NCI-H526 (cell line): ENCODE data around the gene DENND1B.
A peak's percentile ranks its signal among the peaks of the same experiment; 100 is the strongest.
"Not testable (repeated sequence)": the region's sequence is repeated elsewhere in the genome, so short reads cannot be mapped to it uniquely, and the experiment has no call there.

Experiments used
- DNase-seq, 2 experiments: peaks; one replicate each; lab custom pipeline; 2025; lab: John Stamatoyannopoulos, UW

Gene DENND1B

DNA sequence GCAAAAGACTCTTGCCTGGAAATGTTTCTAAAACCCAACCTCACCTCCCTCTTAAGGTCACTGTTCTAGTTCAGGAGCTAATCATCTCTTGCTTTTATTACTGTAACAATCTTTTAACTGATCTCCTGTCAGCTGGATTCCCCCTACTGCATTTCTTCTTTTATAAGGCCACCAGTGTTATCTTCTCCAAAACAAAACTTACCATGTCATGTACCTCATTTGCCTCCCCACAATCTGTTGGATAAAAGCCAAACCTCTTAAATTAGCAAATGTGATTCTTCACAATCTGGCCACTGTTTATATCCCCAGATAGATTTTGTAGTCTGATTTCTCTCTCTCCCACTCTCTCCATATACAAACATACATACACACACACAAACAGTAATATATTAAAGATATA is 143.3 kb downstream of the DENND1B start:
- no peak for DNase-seq

DNA sequence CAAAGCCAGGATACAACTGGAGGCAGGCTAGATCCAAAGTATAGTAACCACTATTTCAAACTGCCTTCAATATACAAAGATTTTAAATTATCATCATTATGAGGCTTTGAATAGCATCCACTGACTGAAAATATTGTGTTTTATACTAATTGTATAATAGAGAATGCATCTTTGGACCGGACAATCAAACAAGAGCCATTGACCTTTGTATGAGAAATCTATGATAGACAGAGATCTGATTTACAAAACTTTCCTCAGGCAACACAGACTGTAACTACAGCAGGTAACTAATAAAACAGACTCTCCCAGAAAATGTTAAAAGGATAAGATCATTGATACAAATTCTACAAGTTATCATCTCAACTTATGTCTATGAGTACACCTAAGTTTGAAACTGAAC is 152.9 kb downstream of the DENND1B start:
- DNase-seq = no peak

DNA sequence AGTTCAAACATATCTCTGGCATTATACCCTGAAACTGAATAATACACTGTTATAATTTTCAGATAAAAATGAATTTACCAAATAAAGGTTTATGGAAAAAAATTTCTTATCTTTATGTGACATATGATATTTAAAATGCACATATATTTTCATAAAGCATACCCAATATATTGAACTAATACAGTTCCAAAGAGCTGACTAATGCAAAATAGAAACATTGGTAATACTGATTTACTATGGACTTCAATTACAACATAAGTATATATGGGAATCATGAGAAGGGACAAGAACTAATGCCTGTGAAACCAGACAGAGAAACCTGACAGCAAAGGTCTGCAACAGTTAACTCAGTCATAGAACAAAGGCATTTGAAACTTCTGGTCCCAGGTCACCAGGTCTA is 153.5 kb downstream of the DENND1B start:
- no peak for DNase-seq

DNA sequence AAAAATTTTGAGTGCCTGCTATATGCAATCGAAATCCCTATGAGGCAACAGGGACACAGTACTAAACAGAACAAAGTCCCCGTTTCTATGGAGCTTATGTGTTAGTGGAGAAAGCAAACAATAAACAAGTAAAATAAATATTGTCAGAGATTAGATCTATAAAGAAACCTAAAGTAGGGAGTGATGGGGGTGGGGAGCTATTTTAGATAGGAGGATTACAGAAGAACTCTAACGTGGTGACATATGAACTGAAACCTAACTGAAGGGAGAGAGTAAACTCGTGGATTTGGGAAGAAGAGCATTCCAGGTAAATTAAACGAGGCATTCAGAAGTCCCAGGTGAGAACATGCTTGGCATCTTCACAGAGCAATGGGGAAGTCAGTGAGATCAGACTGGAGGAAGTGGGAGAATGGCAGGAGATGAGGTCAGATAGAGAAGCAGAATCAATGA is 154.5 kb downstream of the DENND1B start:
- DNase-seq = no peak

DNA sequence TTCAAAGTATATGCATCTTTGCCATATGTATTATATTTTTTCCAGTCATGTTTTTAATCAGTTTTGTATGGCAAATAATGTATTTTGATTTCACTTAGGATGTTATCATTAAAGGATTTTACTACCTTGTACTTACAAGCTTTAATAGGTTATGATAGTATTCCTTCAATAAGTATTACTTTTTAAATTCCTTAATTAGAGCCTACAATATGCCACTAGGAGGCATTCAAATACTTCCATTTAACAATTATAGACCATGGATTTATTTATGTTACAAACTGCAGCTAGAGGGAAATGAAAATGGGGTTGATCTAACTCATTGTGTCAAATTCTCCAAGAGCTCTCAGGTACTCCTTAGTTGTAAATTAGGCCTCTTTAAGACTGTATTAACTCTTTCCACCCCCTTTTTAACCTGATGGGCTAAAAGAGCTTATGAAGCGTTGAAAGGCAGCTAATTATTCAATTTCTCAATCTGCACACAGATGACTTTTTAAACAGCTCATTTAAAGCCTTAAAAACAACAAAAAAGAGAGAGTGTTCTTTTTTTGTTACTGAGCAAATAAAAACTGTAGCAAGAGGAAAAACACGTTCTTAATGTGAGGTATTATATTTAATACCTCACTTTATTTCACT is 156.2 kb downstream of the DENND1B start:
- peak in 1 of 2 experiments; percentile 38 for DNase-seq

DNA sequence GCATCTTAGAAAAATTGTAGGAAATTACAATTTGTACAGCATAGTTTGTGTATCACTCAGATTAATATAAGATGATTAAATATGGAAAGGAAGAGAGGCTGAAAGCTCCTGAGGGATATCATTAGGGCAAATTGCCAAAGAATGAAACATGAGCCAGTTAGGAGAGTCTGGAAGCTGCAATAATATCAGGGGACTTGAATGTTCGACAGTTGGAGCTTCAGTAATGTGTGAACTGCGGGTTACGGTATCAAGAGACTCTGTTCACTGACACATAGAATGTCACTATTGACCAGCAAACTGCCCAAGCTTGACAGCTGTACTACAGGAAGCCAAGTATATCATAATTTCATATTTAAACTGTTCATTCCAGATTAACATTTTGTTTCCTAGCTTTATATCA is 157.2 kb downstream of the DENND1B start:
- DNase-seq = peak in 1 of 2 experiments; percentile 35

DNA sequence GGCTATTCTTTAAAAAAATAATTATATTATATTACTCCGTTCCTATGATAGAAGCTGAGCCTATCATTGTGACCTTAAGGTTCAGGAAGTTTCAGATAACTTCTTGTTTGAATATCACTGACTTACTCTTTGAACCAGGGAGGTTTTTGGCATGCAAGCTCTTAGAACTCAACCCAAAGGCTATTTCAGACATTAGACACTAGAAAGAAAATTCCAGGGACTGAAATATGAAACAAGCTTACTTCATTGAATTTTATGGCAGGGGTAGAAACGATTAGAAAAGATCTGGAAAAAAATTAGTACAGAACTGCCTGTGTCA is 159.6 kb downstream of the DENND1B start:
- no peak for DNase-seq

DNA sequence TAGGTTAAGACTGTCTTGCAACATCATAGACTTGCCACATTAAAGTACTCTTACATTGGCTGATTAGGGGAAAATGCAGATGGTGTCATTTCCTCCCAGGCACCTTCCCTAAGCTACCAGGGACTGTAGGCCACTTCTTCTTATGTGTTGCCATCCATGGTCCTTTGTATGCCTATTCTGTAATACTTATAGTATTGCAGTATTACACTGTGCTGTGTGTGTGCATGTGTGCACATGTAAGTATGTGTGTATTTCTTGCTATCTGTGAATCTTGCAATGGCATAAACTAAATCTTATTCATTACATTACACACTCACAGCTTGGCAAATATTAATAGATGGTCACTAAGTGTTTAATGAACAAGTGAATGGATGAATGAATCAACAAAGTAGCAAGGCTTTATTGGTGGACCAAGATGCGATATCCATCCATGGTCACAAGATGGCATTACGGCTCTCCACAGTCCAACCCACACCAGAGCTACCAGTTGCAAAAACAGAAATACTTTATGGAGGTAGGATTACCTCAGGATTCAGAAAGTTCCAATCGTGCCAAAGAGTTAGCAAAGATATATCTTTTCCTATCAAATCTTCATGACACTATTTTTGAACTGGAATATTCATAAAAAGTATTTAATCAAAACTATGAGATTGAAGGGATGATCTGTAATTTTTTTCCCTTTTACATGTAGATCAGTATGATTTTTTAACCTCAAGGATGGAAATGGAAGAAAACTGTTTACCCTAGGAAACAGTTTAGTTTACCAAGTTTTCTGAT is 160.2 kb downstream of the DENND1B start:
- DNase-seq = peak in 1 of 2 experiments; percentile 38

DNA sequence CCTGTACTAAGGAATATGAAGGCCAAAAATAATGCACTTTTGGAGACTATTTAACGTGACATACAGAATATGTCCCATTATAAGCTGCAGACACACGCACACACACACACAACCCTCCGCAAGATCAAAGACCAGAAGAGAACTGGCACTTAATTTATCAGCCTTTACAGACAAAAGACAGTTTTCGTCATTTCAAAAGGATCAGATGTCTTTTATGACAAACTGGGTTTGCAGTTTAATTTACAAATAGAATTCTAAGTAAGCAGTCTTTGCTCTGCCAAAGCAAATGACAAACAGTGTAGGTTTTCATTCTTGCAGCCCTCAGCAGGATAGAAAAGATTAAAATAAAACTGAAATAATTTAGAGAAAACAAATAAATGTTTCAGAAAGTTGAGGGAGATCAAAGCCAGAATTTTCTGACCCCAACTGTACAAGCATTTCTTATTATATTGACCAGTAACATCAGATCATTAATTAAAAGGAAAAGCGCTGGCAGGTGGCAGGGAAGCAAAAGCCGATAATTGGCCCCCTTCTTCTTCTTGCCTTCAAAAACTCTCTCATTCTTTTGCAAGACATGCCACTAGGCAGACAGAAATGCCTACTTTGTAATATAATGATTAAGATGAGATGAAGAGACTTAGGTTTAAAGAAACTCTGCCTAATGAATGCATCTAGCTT is 169.0 kb downstream of the DENND1B start:
- DNase-seq = no peak

DNA sequence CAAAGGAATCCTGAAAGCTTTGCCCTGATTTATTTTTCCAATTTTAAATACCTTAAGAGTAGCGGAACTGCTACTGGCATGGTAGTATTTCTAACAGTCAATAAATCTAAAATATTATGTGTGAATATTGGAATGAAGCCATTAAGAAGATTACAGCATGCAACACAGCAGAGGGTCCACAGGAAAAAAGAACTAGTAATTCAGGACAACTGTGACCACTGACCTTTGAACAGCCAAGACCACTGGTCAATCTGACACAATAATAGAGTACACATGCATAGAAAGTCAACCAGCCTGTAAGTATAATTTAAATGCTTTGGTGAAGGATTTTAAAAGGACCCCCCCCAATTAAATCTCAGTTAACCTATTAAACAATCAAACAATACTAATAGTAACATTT is 171.0 kb downstream of the DENND1B start:
- no peak for DNase-seq

DNA sequence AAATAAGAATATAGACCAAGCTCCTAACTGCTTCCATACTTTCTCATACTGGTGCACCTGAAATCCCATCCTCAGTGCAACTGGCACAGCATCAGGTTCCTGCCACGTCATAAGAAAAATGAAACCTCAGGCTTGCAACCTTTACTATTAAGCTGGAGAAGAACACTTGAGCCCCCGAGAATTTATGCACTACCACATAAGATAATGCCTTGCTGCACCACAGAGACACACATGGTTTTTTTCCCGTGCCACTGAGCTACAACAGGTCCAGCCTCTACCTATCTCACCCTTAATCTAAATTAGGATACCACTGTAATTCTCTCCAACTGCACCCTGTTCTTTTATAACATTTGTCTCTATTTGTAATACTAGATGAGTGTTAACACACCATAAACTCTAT is 174.5 kb downstream of the DENND1B start:
- DNase-seq = no peak

DNA sequence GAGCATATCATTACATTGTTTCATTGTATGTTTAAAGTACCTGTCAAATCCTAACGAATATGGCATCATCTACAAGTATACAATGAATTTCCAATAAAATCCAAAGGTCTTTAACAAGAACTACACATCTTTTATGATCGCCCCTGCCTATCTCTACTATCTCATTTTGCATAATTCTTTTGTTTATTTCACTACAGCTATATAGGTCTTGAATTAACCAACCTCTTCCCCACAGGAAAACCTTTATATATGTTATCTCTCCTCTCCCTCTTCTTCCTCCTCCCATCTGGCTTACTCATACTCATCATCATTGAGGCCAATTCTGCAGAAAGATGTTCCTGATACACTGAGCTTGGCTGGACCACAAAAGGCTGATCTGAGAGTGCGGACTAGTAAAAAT is 175.5 kb downstream of the DENND1B start:
- DNase-seq = no peak

DNA sequence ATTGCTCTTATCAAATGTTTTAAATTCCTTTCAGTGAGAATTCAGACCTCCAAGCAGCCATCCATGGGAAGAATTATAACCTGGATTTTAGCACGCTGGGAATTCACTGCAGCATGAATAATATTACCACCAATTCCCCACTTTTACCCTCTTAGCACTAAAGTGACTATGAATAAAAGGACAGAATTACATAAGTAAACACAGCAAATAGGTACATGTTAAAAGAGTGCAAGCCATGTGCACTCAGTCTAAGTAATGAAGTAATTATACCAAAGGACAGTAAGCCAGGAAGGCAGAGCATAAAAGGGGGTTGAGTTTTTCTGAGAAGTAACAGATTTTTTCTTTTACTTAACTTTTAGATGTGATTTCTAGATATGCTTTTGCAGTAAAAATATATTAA is 176.3 kb downstream of the DENND1B start:
- no peak for DNase-seq

DNA sequence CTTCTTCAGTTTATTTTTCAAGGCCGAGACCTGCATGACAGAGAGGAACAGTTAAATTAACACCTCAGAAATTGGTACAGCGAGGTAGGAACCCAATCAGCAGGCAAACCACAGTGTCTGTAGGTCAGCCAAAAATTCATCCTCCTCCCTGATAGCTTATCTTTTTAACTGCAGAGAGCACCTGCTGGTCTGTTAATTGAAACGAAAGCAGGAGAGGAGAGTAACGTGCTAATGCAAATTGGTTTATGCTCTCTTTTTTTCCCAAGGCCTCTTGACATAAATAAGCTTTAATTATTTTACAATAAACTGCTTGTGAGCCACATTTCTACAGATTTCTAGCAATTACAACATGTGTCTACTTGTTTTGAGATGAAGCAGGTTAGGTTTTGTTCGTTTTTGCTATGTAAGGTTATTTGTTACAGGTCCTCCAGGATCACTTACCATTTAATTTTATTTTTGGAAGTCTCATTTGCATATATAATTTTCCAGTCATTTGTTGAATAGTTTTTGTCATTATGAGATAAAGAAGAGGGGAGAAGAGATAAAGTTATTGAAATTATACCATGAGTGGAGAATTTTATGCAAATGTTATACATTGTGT is 179.9 kb downstream of the DENND1B start:
- DNase-seq = peak; percentile 59 to 61

DNA sequence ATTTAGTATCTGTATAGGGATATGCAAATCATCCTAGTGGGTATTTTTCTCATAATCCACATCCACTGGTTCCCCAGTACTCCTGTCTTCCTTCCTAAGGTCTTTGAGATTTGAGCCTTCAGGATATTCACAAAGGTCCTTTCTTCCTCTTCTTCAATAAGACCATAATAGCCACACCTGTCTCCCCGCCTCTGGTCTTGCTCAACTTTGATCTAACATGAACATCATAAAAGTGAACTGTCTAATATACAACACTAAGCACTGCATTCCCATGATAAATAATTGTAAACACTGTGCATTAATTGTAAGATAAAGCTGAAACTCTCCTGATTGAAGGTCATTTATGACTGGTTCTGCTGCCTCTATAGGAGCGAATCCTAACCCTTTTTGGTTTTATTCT is 184.6 kb downstream of the DENND1B start:
- DNase-seq = no peak

DNA sequence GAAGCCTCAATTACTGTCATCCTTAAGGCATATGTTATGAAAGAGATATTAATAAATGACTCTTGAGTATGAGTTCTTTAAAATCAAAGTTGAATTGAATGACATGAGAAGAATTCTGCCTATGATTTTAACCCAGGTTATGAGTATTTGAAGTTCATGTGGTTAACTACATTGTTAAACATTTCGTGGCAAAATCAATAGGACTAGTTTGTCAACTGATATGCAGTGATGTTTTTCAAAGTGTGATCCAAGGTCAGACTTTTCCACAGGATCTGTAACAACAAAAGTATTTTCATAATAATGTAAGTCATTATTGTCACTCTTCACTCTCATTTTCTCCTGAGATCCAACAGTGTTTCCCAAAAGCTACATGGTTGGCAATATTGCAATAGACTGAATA is 189.5 kb downstream of the DENND1B start:
- DNase-seq = no peak

DNA sequence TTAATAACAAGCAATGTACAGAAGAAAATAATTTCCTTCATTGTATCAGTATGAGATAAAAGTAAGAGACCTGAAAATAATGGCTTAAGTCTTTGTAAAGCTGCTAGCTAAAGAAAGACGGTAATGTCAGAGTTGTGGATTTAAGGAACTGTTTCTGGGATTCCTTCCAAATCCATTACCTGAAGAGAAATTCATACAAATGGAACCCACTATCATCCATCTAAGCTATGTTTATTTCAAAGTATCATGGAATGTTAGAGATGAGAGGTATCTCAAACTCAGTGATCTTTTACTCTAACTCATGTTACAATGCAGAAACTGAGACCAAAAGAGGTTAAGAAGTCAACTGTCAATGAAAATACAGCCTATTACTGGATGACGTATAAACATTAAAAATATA is 197.7 kb downstream of the DENND1B start:
- no peak for DNase-seq

DNA sequence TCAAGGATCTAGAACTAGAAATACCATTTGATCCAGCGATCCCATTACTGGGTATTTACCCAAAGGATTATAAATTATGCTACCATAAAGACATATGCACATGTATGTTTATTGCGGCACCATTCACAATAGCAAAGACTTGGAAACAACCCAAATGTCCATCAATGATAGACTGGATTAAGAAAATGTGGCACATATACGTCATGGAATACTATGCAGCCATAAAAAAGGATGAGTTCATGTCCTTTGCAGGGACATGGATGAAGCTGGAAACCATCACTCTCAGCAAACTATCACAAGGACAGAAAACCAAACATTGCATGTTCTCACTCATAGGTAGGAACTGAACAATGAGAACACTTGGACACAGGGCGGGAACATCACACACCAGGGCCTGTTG is 199.7 kb downstream of the DENND1B start:
- DNase-seq = not testable (repeated sequence)

DNA sequence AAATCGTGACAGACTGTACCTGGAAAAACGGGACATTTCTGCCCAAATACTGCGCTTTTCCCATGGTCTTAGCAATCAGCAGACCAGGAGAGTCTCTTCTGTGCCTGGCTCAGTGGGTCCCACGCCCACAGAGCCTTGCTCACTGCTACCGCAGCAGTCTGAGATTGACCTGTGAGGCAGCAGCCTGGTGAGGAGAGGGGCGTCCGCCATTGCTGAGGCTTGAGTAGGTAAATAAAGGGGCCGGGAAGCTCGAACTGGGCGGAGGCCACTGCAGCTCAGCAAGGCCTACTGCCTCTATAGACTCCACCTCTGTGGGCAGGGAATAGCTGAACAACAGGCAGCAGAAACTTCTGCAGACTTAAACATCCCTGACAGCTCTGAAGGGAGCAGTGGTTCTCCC is 203.1 kb downstream of the DENND1B start:
- no peak for DNase-seq

DNA sequence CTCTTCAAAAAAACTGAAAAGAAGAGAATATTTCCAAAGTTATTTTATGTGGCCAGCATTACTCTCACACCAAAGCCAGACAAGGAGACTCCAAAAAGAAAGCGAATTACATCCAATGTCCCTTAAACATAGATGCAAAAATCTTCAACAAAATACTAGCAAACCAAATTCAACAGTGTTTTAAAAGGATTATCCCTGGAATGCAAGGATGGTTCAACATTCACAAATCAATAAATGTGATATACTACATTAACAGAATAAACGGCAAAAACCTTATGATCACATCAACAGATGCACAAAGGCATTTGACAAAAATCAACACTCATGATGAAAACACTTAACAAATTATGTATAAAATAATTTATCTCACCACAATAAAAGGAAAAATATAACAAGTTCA is 207.8 kb downstream of the DENND1B start:
- DNase-seq = no peak

DNA sequence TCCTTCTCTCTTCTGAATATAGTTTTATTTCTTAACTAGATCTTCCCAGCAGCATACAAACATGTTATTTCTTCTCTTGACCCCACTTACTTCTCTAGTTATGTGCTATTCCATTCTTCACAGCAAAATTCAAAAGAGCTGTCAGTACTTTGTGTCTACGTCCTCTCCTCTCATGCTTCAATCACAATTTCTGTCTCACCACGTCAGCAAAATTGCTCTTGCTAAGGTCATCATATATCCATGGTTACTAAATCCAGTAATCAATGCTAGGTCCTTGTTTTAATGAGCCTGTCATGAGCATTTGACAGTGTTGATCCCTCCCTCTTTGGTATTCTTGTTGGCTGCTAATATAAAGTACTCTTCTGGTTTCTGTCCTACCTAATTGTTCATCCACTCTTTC is 214.2 kb downstream of the DENND1B start:
- DNase-seq = no peak

DNA sequence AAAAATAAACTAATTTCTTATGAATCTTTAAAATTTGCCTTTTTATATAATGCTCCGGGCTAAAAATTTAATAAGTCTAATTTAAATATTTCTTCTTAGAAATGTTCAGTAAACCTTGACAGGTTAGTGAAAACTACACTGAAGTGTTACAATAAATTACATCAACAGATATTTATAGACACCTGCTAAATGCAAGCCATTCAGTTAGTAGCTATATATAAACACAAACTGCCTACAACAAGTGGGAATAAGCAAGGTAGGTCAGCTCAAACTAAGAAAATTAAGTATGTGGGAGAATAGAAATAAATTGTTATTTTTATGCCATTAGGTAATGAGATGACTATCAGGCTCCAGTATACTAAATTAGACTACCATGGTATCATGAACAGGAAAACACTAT is 215.6 kb downstream of the DENND1B start:
- DNase-seq = no peak

DNA sequence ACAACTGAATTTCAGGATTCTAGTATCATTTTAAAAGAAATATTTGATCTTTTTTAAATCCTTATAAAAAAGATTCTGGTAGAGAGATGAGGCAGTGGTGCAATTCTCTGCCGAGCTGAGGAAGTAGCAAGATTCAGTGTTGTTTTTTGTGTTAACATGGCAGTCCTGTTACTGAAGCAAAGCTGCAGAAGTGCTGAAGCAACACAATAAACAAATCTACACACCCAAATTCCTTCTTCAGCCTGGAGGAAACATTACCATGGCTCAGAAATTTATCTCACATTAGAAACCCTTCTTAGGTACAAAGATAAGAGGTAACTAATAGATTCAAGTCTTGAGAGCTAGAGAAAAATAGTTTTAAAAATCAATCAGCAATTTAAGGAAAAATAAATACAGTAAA is 216.0 kb downstream of the DENND1B start:
- DNase-seq = no peak
